Keratinocyte (primary cell): ENCODE measurements around the gene FYB1. TPM values are rescaled to one million over a fixed set of nuclear protein-coding genes. Genes with fewer than 3 reads are reported as not detected.

Source experiments
- DNase-seq: peaks from one replicate; pipeline ENCODE4 v3.0.0-alpha.2; 2011; ENCODE audit warnings: low read depth, missing footprints, low spot score
- FAIRE-seq: peaks from 2 replicates; lab custom pipeline; 2011; peaks lifted over from hg19 to GRCh38; lab: Jason Lieb, UNC
- H2AFZ ChIP-seq: 2 replicates; pipeline ENCODE4 v1.6.0; 2012; ENCODE audit warnings: low read length, control low read depth, inconsistent platforms; ENCODE audit not compliant: control insufficient read depth
- H3K27ac ChIP-seq: 2 replicates; pipeline ENCODE4 v1.5.1; 2011; ENCODE audit warnings: low read length; ENCODE audit not compliant: control insufficient read depth, insufficient read depth
- H3K27me3 ChIP-seq: 3 replicates; pipeline ENCODE4 v1.6.0; 2011; ENCODE audit warnings: low read length; ENCODE audit not compliant: control insufficient read depth, insufficient read depth; ENCODE audit errors: extremely low read depth
- H3K36me3 ChIP-seq, 2 experiments: 2 replicates in 1 of 2; 3 replicates in 1 of 2; pipeline ENCODE4 v1.5.1; 2011; ENCODE audit warnings: low read length in 2 of 2, mild to moderate bottlenecking in 1 of 2; ENCODE audit not compliant: control insufficient read depth in 2 of 2, insufficient read depth in 2 of 2; ENCODE audit errors: extremely low read depth in 1 of 2
- H3K4me1 ChIP-seq: 3 replicates; pipeline ENCODE4 v1.5.1; 2011; ENCODE audit warnings: low read length; ENCODE audit not compliant: control insufficient read depth, insufficient read depth; ENCODE audit errors: extremely low read depth
- H3K4me2 ChIP-seq: 3 replicates; pipeline ENCODE4 v1.6.0; 2011; ENCODE audit warnings: low read depth, low read length; ENCODE audit not compliant: control insufficient read depth, insufficient read depth; ENCODE audit errors: extremely low read depth
- H3K4me3 ChIP-seq, 3 experiments: fragments of 200-600 bp in 1 of 3; sonication (generic) in 1 of 3; 2 replicates in 2 of 3; 3 replicates in 1 of 3; pipeline ENCODE4 v1.5.1; 2011 to 2016; ENCODE audit warnings: low read length in 3 of 3, mild to moderate bottlenecking in 3 of 3, control low read depth in 2 of 3, inconsistent platforms in 1 of 3, low read depth in 1 of 3, mixed read lengths in 1 of 3, mixed run types in 1 of 3, moderate library complexity in 1 of 3; ENCODE audit not compliant: control insufficient read depth in 2 of 3, insufficient read depth in 2 of 3; ENCODE audit errors: extremely low read depth in 1 of 3
- H3K79me2 ChIP-seq: 2 replicates; pipeline ENCODE4 v1.6.0; 2012; ENCODE audit warnings: low read length; ENCODE audit not compliant: control insufficient read depth, insufficient read depth
- H3K9ac ChIP-seq: 3 replicates; pipeline ENCODE4 v1.6.0; 2011; ENCODE audit warnings: low read length; ENCODE audit not compliant: control insufficient read depth, insufficient read depth; ENCODE audit errors: extremely low read depth
- H3K9me1 ChIP-seq: 3 replicates; pipeline ENCODE4 v1.6.0; 2011; ENCODE audit warnings: low read length; ENCODE audit not compliant: control insufficient read depth, insufficient read depth; ENCODE audit errors: extremely low read depth
- H3K9me3 ChIP-seq: 2 replicates; pipeline ENCODE4 v1.5.1; 2012; ENCODE audit warnings: low read depth, low read length; ENCODE audit not compliant: control insufficient read depth
- H4K20me1 ChIP-seq: 3 replicates; pipeline ENCODE4 v1.6.0; 2011; ENCODE audit warnings: low read length; ENCODE audit not compliant: control insufficient read depth, insufficient read depth; ENCODE audit errors: extremely low read depth
- CTCF ChIP-seq, 3 experiments: IDR thresholded peaks in 1 of 3; conservative IDR thresholded peaks in 1 of 3; optimal IDR thresholded peaks in 1 of 3; 2 replicates in 2 of 3; 3 replicates in 1 of 3; pipeline versions ENCODE3 to v1.5.1; 2011; ENCODE audit warnings: low read length in 3 of 3, mild to moderate bottlenecking in 3 of 3, moderate library complexity in 2 of 3, control low read depth in 1 of 3, inconsistent platforms in 1 of 3; ENCODE audit not compliant: insufficient read depth in 2 of 3; ENCODE audit errors: extremely low read depth in 1 of 3
- EZH2 ChIP-seq: IDR thresholded peaks from one replicate; pipeline ENCODE4 v1.6.1; 2012; ENCODE audit warnings: inconsistent platforms, mild to moderate bottlenecking, low read length, moderate library complexity
- dilution Hi-C: fragments of 300-500 bp; cut with MboI; formaldehyde crosslinking; loops from one replicate; pipeline ENCODE4 v1.7.0; 2020; ENCODE audit warnings: low sequenced_read_pairs; ENCODE audit not compliant: extremely low pct_ligation_motif_present
- polyA plus RNA-seq, 5 experiments: library from polyadenylated mRNA; depleted of rRNA in 3 of 5; stranded (reverse) in 3 of 5; stranded (forward) in 1 of 5; unstranded in 1 of 5; fragments of >200 nt; gene quantifications; 1 replicate in 1 of 5; 2 replicates in 3 of 5; 3 replicates in 1 of 5; pipeline versions ENCODE4 v1.2.1 to v1.2.3, GENCODE V29; 2011 to 2012; ENCODE audit warnings: missing spikeins in 2 of 5, low read depth in 1 of 5, low replicate concordance in 1 of 5

FYB1 gene
- polyA plus RNA-seq, 1 donor (not counting 4 experiments of a cell fraction or from before 2014, with no cell fraction given) = 0.29 TPM

GRCh38 chr5:39198127-39198526 is 21.2 kb downstream of the FYB1 start:
- H3K9me3 ChIP-seq = no peaks in the 10 kb centered on the region
- no peak for TF ChIP-seq CTCF (optimal IDR thresholded peaks at IDR 0.05 in 1 of 3, IDR thresholded peaks at IDR 0.05 in 1 of 3, conservative IDR thresholded peaks at IDR 0.05 in 1 of 3; ENCODE audit: extremely low read depth in 1 of 3, insufficient read depth in 2 of 3, low read length in 3 of 3)
- no peak for TF ChIP-seq EZH2
- no peak for DNase-seq
- peak overlapping the region; percentile 47 for H3K4me2 ChIP-seq
- no peak overlapping the region for H3K4me3 ChIP-seq
- H3K79me2 ChIP-seq = no peaks in the 10 kb centered on the region
- peaks cover 40% of the 10 kb centered on the region for H3K4me1 ChIP-seq
- H3K9ac ChIP-seq = no peak overlapping the region
- no peaks in the 10 kb centered on the region for H3K27me3 ChIP-seq
- dilution Hi-C loops = no loop called here
- no peak overlapping the region for H2AFZ ChIP-seq
- peak overlapping the region; percentile 9 for H3K27ac ChIP-seq
- no peaks in the 10 kb centered on the region for H4K20me1 ChIP-seq
- no peak for FAIRE-seq
- no peaks in the 10 kb centered on the region for H3K9me1 ChIP-seq
- H3K36me3 ChIP-seq = no peaks in the 10 kb centered on the region

- Histone ChIP-seq H3K27ac (peak overlapping the region; percentile 85), H2AFZ (no peak overlapping the region), H3K79me2 (no peaks in the 10 kb centered on the region), H3K4me2 (no peak overlapping the region), H3K9me1 (no peaks in the 10 kb centered on the region), H3K4me3 (no peak overlapping the region), H3K9ac (no peak overlapping the region), H3K27me3 (no peaks in the 10 kb centered on the region), H4K20me1 (no peaks in the 10 kb centered on the region), H3K4me1 (peaks cover 40% of the 10 kb centered on the region), H3K36me3 (no peaks in the 10 kb centered on the region), H3K9me3 (no peaks in the 10 kb centered on the region)
- FAIRE-seq = no peak
- dilution Hi-C loops = no loop called here
- TF ChIP-seq CTCF (optimal IDR thresholded peaks at IDR 0.05 in 1 of 3, IDR thresholded peaks at IDR 0.05 in 1 of 3, conservative IDR thresholded peaks at IDR 0.05 in 1 of 3; ENCODE audit: extremely low read depth in 1 of 3, insufficient read depth in 2 of 3, low read length in 3 of 3) = no peak
- no peak for TF ChIP-seq EZH2
- DNase-seq = no peak
Observed at GRCh38 chr5:39197556-39197955, 21.8 kb downstream of the FYB1 start.
